HL-60 (cell line): ENCODE data around the gene B4GALT6.

Source experiments
- CTCF ChIP-seq: IDR thresholded peaks from one replicate; pipeline ENCODE4 v1.5.1; 2011; ENCODE audit warnings: low read length, control low read depth, inconsistent platforms; ENCODE audit not compliant: insufficient read depth
- GABPA ChIP-seq: IDR thresholded peaks from 2 replicates; pipeline ENCODE4 v1.6.1; 2012; ENCODE audit warnings: low read depth
- REST ChIP-seq: IDR thresholded peaks from 2 replicates; pipeline ENCODE4 v1.6.1; 2012; ENCODE audit warnings: low read depth; ENCODE audit not compliant: insufficient replicate concordance
- SPI1 ChIP-seq: IDR thresholded peaks from 2 replicates; pipeline ENCODE4 v1.6.1; 2012; ENCODE audit warnings: low read depth, mild to moderate bottlenecking, borderline replicate concordance

- TF ChIP-seq CTCF (no peak), GABPA (no peak), SPI1 (no peak), REST (no peak)
Measured at GRCh38 chr18:31652877-31653276, 31.5 kb downstream of the B4GALT6 start.
